GM23338 (cell line): ENCODE results near the gene PROB1. TPM values are rescaled to one million over a fixed set of nuclear protein-coding genes. Genes with fewer than 3 reads are reported as not detected.

Source experiments
- ATAC-seq: fragments of 200-7000 bp; cut with Tn5 transposase; 3 replicates; pipeline ENCODE4 v1.9.1; 2020
- DNase-seq: peaks from one replicate; pipeline ENCODE4 v3.0.0-alpha.2; 2015; ENCODE audit warnings: low spot score
- H2AFZ ChIP-seq: fragments of 200-600 bp; sonication (generic); 2 replicates; pipeline ENCODE4 v1.8.0; 2016; ENCODE audit warnings: antibody characterized with exemption, mild to moderate bottlenecking, moderate library complexity
- H3F3A ChIP-seq: fragments of 200-600 bp; sonication (generic); replicated peaks from 2 replicates; pipeline ENCODE4 v1.8.0; 2017; ENCODE audit warnings: antibody characterized with exemption, mixed run types, low read depth
- H3K27ac ChIP-seq: fragments of 200-600 bp; sonication (generic); 2 replicates; pipeline ENCODE4 v1.6.1; 2016; ENCODE audit warnings: low read depth
- H3K27me3 ChIP-seq: fragments of 200-600 bp; sonication (generic); 2 replicates; pipeline ENCODE4 v1.8.0; 2016; ENCODE audit warnings: mild to moderate bottlenecking, mixed run types, moderate library complexity; ENCODE audit not compliant: insufficient read depth
- H3K36me3 ChIP-seq: fragments of 200-600 bp; sonication (generic); 2 replicates; pipeline ENCODE4 v1.8.0; 2016; ENCODE audit warnings: mild to moderate bottlenecking; ENCODE audit not compliant: insufficient read depth
- H3K4me1 ChIP-seq: fragments of 200-600 bp; sonication (generic); 2 replicates; pipeline ENCODE4 v1.8.0; 2016; ENCODE audit warnings: mild to moderate bottlenecking, moderate library complexity; ENCODE audit not compliant: insufficient read depth
- H3K4me2 ChIP-seq: fragments of 200-600 bp; sonication (generic); 2 replicates; pipeline ENCODE4 v1.7.1; 2017; ENCODE audit warnings: mixed run types
- H3K4me3 ChIP-seq: fragments of 200-600 bp; sonication (generic); 2 replicates; pipeline ENCODE4 v1.6.1; 2016; ENCODE audit warnings: mixed run types
- H3K79me2 ChIP-seq: fragments of 200-600 bp; sonication (generic); replicated peaks from 2 replicates; pipeline ENCODE4 v1.8.0; 2017; ENCODE audit warnings: mild to moderate bottlenecking; ENCODE audit not compliant: insufficient read depth
- H3K9me2 ChIP-seq: fragments of 200-600 bp; sonication (generic); 2 replicates; pipeline ENCODE4 v1.8.0; 2017; ENCODE audit not compliant: insufficient read depth
- H4K20me1 ChIP-seq: fragments of 200-600 bp; sonication (generic); replicated peaks from 2 replicates; pipeline ENCODE4 v1.8.0; 2017; ENCODE audit warnings: mild to moderate bottlenecking; ENCODE audit not compliant: insufficient read depth
- H3K27ac Mint-ChIP-seq: 2 replicates; pipeline ENCODE4 v1.8.0; 2020; ENCODE audit warnings: inconsistent platforms, mild to moderate bottlenecking, moderate library complexity, mixed read lengths
- H3K27me3 Mint-ChIP-seq: 3 replicates; pipeline ENCODE4 v1.8.0; 2022; ENCODE audit warnings: low read depth, mild to moderate bottlenecking, moderate library complexity, mixed read lengths, inconsistent platforms; ENCODE audit not compliant: insufficient read depth, poor library complexity
- H3K36me3 Mint-ChIP-seq: 3 replicates; pipeline ENCODE4 v1.8.0; 2021; ENCODE audit warnings: low read depth, mild to moderate bottlenecking, inconsistent platforms, moderate library complexity, mixed read lengths
- H3K4me1 Mint-ChIP-seq: 3 replicates; pipeline ENCODE4 v1.8.0; 2020; ENCODE audit warnings: mild to moderate bottlenecking, inconsistent platforms, mixed read lengths
- H3K4me3 Mint-ChIP-seq: 3 replicates; pipeline ENCODE4 v1.8.0; 2021; ENCODE audit warnings: moderate library complexity, mild to moderate bottlenecking, inconsistent platforms, mixed read lengths
- H3K9me3 Mint-ChIP-seq: 3 replicates; pipeline ENCODE4 v1.8.0; 2020; ENCODE audit warnings: moderate library complexity, mild to moderate bottlenecking, inconsistent platforms, mixed read lengths
- CREB1 ChIP-seq: fragments of 250-450 bp; sonication (Bioruptor Pico); IDR thresholded peaks from 2 replicates; pipeline ENCODE4 v1.5.0; 2020; ENCODE audit warnings: low read depth, mild to moderate bottlenecking, moderate library complexity
- CTCF ChIP-seq, 2 experiments: fragments of 200-600 bp in 1 of 2; sonication (generic) in 1 of 2; conservative IDR thresholded peaks; 2 replicates each; pipeline versions ENCODE4 v1.5.1 to v1.6.1; 2016 to 2017; ENCODE audit warnings: antibody characterized with exemption in 2 of 2, low read depth in 2 of 2, mild to moderate bottlenecking in 2 of 2, moderate library complexity in 1 of 2
- EZH2 ChIP-seq: fragments of 200-600 bp; sonication (generic); IDR thresholded peaks from one replicate; pipeline ENCODE4 v1.8.0; 2017; ENCODE audit warnings: antibody characterized with exemption, mild to moderate bottlenecking, low read depth; ENCODE audit not compliant: unreplicated experiment
- EZH2phosphoT487 ChIP-seq: fragments of 200-600 bp; sonication (generic); IDR thresholded peaks from one replicate; pipeline ENCODE4 v1.8.1; 2018; ENCODE audit warnings: antibody characterized with exemption; ENCODE audit not compliant: unreplicated experiment
- JUNB ChIP-seq: IDR thresholded peaks from one replicate; pipeline ENCODE4 v1.6.1; 2016; ENCODE audit warnings: antibody characterized with exemption; ENCODE audit not compliant: unreplicated experiment
- NANOG ChIP-seq: IDR thresholded peaks from 2 replicates; pipeline ENCODE4 v1.6.1; 2016; ENCODE audit warnings: antibody characterized with exemption, borderline replicate concordance
- POLR2AphosphoS5 ChIP-seq: IDR thresholded peaks from 2 replicates; pipeline ENCODE4 v1.6.1; 2016; ENCODE audit warnings: antibody characterized with exemption, low read depth
- ZNF114 ChIP-seq: fragments of 250-450 bp; sonication (Bioruptor Pico); IDR thresholded peaks from 2 replicates; pipeline ENCODE4 v1.5.0; 2020; ENCODE audit warnings: mild to moderate bottlenecking, moderate library complexity
- ZNF331 ChIP-seq: fragments of 250-450 bp; sonication (Bioruptor Pico); IDR thresholded peaks from 2 replicates; pipeline ENCODE4 v1.5.0; 2020; ENCODE audit warnings: low read depth, mild to moderate bottlenecking, moderate library complexity
- ZNF462 ChIP-seq: fragments of 250-450 bp; sonication (Bioruptor Pico); IDR thresholded peaks from 2 replicates; pipeline ENCODE4 v1.5.0; 2020; ENCODE audit warnings: mild to moderate bottlenecking, moderate library complexity
- polyA plus RNA-seq: library from polyadenylated mRNA; unstranded; fragments of >200 nt; fragmentation: Nextera tagmentation; extraction: Ambion mirVana; gene quantifications from 2 replicates; pipeline ENCODE4 v1.2.1, GENCODE V29; 2016
- total RNA-seq: library from RNA; depleted of rRNA; stranded (reverse); fragments of >200 nt; shearing (Covaris generic); gene quantifications from 2 replicates; pipeline ENCODE4 v1.2.3, GENCODE V29; 2014

Gene PROB1
- total and polyA plus RNA-seq, 2 experiments from 2014 or later = 0.73 to 2.7 TPM

- TF ChIP-seq NANOG (no peak), EZH2phosphoT487 (no peak), CREB1 (CRISPR knock-in tag) (no peak)
Observed at GRCh38 chr5:139406963-139407362, 12.1 kb upstream of the PROB1 start (continued).

- Histone ChIP-seq H3F3A (peaks cover 16% of the 10 kb centered on the region), H3K4me3 (peak overlapping the region; percentile 65), H3K4me2 (peak overlapping the region; percentile 81), H4K20me1 (0 out of 2 replicates have a peak, but pooled peaks cover 5% of the 10 kb centered on the region), H3K27me3 (no peaks in the 10 kb centered on the region), H3K9me2 (no peaks in the 10 kb centered on the region), H3K36me3 (no peaks in the 10 kb centered on the region), H3K4me1 (peaks cover 16% of the 10 kb centered on the region), H2AFZ (peak overlapping the region; percentile 92), H3K27ac (peak overlapping the region; percentile 91), H3K79me2 (0 out of 2 replicates have a peak, but pooled peaks cover 3% of the 10 kb centered on the region)
- H3K9me3 Mint-ChIP-seq = no peaks in the 10 kb centered on the region
- DNase-seq (no peak), ATAC-seq (peak; percentile 6)
- peaks cover 12% of the 10 kb centered on the region for H3K27me3 Mint-ChIP-seq
- H3K4me3 Mint-ChIP-seq = peak overlapping the region; percentile 95
- peaks cover 6% of the 10 kb centered on the region for H3K36me3 Mint-ChIP-seq
- peak overlapping the region; percentile 100 for H3K27ac Mint-ChIP-seq
- no peak for TF ChIP-seq CREB1 (CRISPR knock-in tag)
- 0 out of 4 replicates have a peak, but pooled peaks of 1 of the 2 experiments have one; percentile 5 for TF ChIP-seq CTCF (conservative IDR thresholded peaks at IDR 0.05; ENCODE audit: low read depth in 2 of 2)
- H3K4me1 Mint-ChIP-seq = peaks cover 15% of the 10 kb centered on the region
Observed at GRCh38 chr5:139404484-139404840, 9.6 kb upstream of the PROB1 start.

GRCh38 chr5:139403787-139404483 lies 9.0 kb upstream of the PROB1 start, which contains the start of gene SPATA24:
Gene SPATA24 (minus strand): TSS chr5:139404089. CDS start chr5:139404060, 29 bp downstream.
- peaks cover 15% of the 10 kb centered on the region for H3K4me1 Mint-ChIP-seq
- H3K79me2 ChIP-seq = 0 out of 2 replicates have a peak, but pooled peaks cover 3% of the 10 kb centered on the region
- peaks cover 16% of the 10 kb centered on the region for H3K4me1 ChIP-seq
- no peaks in the 10 kb centered on the region for H3K27me3 ChIP-seq
- peaks cover 10% of the 10 kb centered on the region for H3K36me3 Mint-ChIP-seq
- peak within 1 kb of the TSS; percentile 81 for H3K4me2 ChIP-seq
- peak within 1 kb of the TSS; percentile 92 for H2AFZ ChIP-seq
- peak within 1 kb of the TSS; percentile 100 for H3K27ac Mint-ChIP-seq
- H3K4me3 Mint-ChIP-seq = peak within 1 kb of the TSS; percentile 95
- peaks cover 16% of the 10 kb centered on the region for H3F3A ChIP-seq
- peak within 1 kb of the TSS; percentile 94 for H3K27ac ChIP-seq
- 0 out of 2 replicates have a peak, but pooled peaks cover 5% of the 10 kb centered on the region for H4K20me1 ChIP-seq
- no peaks in the 10 kb centered on the region for H3K9me3 Mint-ChIP-seq
- H3K27me3 Mint-ChIP-seq = peaks cover 11% of the 10 kb centered on the region
- peak; percentile 100 for DNase-seq
- H3K9me2 ChIP-seq = no peaks in the 10 kb centered on the region
- peak within 1 kb of the TSS; percentile 65 for H3K4me3 ChIP-seq
- no peaks in the 10 kb centered on the region for H3K36me3 ChIP-seq
- peak; percentile 91 for ATAC-seq
- TF ChIP-seq CREB1 (CRISPR knock-in tag) (peak; percentile 87), JUNB (no peak), ZNF331 (CRISPR knock-in tag) (no peak), EZH2 (no peak), ZNF462 (CRISPR knock-in tag) (no peak), POLR2AphosphoS5 (peak; percentile 74), ZNF114 (no peak)
